Left ventricle myocardium superior (tissue), 1 donor: ENCODE data around the gene TBC1D23. TPM values are rescaled to one million over a fixed set of nuclear protein-coding genes. Genes with fewer than 3 reads are reported as not detected.

Source experiments
- total RNA-seq: library from RNA; stranded (reverse); fragmentation: NEBNext Ultra II Directional; extraction: Animal tissue kit (Norgen Biotek cat#: 25700); gene quantifications from one replicate; pipeline ENCODE4 v1.2.1, GENCODE V29; 2021
- donor health status: DM: no; HTN: yes; CAD: no; lungs with severe emphysema.

Gene TBC1D23
- total RNA-seq, 1 donor from 2014 or later, result 31.3 TPM

Other genes starting within 250 kb of the TBC1D23 start
- gene FILIP1L, start 146.5 kb upstream of the TBC1D23 start, total RNA-seq, result 28.6 TPM
- 47.3 TPM for gene NIT2, start 73.8 kb downstream of the TBC1D23 start, total RNA-seq
- 69.2 TPM for gene TOMM70, start 140.1 kb downstream of the TBC1D23 start, total RNA-seq
- gene LNP1, start 140.5 kb downstream of the TBC1D23 start, total RNA-seq, result 2.8 TPM
- 3.2 TPM for gene TMEM45A, start 231.6 kb downstream of the TBC1D23 start, total RNA-seq